DMS153 (cell line): ENCODE measurements around the gene DNMT3L.
"Not testable (repeated sequence)": the region's sequence is repeated elsewhere in the genome, so short reads cannot be mapped to it uniquely, and the experiment has no call there.

ENCODE experiments used
- DNase-seq: peaks from one replicate; lab custom pipeline; 2025; lab: John Stamatoyannopoulos, UW

Gene DNMT3L

DNA sequence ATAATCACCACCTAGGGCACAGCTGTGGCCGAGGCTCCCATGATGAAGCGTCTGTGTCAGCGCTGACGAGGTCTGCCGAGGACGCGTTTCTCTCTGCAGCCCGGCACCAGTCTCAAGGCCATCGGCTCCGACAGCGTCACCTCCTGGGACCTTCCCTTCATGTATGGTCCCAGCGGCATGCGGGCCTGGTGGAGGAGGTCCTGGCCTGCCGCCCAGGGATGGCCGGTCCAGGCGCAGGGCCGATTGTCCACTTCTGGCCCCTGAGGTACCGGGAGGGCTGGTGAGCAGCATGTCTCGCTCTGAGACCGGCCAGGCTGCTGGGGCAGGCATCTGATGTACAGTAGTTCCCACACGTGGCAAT is 64.6 kb downstream of the DNMT3L start:
- not testable (repeated sequence) for DNase-seq
